NT2/D1 (cell line): ENCODE data around the gene ADH1B.
"Not testable (repeated sequence)": the region's sequence is repeated elsewhere in the genome, so short reads cannot be mapped to it uniquely, and the experiment has no call there.

Source experiments
- DNase-seq: peaks from one replicate; pipeline ENCODE4 v3.0.0-alpha.2; 2011; ENCODE audit warnings: low read depth, low spot score
- H3K27me3 ChIP-seq: 2 replicates; pipeline ENCODE4 v1.6.0; 2011; ENCODE audit warnings: mild to moderate bottlenecking; ENCODE audit not compliant: insufficient read length, insufficient read depth
- H3K36me3 ChIP-seq: 2 replicates; pipeline ENCODE4 v1.6.1; 2011; ENCODE audit warnings: mild to moderate bottlenecking, low read length, mixed read lengths; ENCODE audit not compliant: insufficient read depth, insufficient read length
- H3K4me1 ChIP-seq: 2 replicates; pipeline ENCODE4 v1.5.1; 2011; ENCODE audit not compliant: insufficient read depth, insufficient read length
- H3K4me3 ChIP-seq: 2 replicates; pipeline ENCODE4 v1.5.1; 2011; ENCODE audit warnings: low read depth; ENCODE audit not compliant: insufficient read length
- H3K9ac ChIP-seq: 2 replicates; pipeline ENCODE4 v1.6.0; 2011; ENCODE audit warnings: low read depth; ENCODE audit not compliant: insufficient read length
- H3K9me3 ChIP-seq: 2 replicates; pipeline ENCODE4 v1.5.1; 2011; ENCODE audit warnings: mild to moderate bottlenecking, low read length; ENCODE audit not compliant: insufficient read depth
- SUZ12 ChIP-seq: IDR thresholded peaks from 2 replicates; pipeline ENCODE4 v1.6.1; 2011; ENCODE audit not compliant: insufficient read length, insufficient read depth; ENCODE audit errors: extremely low read depth
- YY1 ChIP-seq: IDR thresholded peaks from 2 replicates; pipeline ENCODE4 v1.6.1; 2011; ENCODE audit not compliant: insufficient read length, insufficient read depth
- ZNF274 ChIP-seq: IDR thresholded peaks from 2 replicates; pipeline ENCODE4 v1.6.1; 2011; ENCODE audit warnings: mild to moderate bottlenecking, low read depth, low read length

The ADH1B gene

DNA sequence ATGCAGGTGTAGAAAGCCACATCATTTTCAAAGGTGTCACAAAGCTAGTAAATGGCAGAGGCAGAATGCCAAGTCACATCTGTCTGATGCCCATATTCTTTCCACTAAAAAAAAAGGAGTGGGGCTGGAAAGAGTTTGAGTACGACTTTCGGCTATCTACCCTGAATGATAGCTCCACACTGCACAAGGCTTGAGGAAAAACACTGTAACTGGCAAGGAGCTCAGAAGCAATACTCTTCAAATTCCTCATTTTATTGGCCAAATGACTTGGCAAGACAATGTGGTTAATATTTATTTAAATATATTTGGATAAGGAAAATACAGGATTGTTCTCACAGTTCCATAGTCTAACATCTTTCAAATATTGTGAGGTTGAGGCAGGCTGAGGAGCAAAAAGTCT is 36.7 kb upstream of the ADH1B start:
- no peak for DNase-seq
- H3K27me3 ChIP-seq: no peaks in the 10 kb centered on the region
- H3K9me3 ChIP-seq: peaks cover 9% of the 10 kb centered on the region; the same call in 1 of the 2 replicates
- no peak overlapping the region for H3K4me3 ChIP-seq
- no peak overlapping the region for H3K9ac ChIP-seq
- H3K4me1 ChIP-seq: no peaks in the 10 kb centered on the region
- TF ChIP-seq ZNF274 (no peak), YY1 (no peak), SUZ12 (no peak)
- H3K36me3 ChIP-seq: no peaks in the 10 kb centered on the region

DNA sequence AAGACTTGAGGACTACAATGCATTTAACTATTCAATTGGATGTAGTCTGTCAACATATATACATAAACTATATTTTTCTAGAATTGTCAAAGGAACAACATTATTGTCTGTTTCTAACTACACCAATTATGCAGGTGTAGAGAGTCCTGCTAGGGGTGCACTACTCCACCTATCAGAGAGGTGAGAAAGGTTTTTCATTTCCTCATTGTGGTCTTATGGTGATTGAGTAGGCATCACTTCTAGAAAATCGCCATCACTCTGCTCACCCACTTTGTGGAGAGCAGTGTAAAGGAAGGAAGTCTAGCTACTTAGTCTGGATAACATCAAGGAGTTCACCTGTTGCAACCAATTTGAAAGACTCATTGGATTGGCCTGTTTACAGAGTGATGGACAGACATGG is 35.8 kb upstream of the ADH1B start:
- no peaks in the 10 kb centered on the region for H3K4me1 ChIP-seq
- no peaks in the 10 kb centered on the region for H3K27me3 ChIP-seq
- H3K36me3 ChIP-seq: no peaks in the 10 kb centered on the region
- TF ChIP-seq ZNF274 (no peak), SUZ12 (no peak), YY1 (no peak)
- H3K9ac ChIP-seq: no peak overlapping the region
- DNase-seq: no peak
- H3K4me3 ChIP-seq: no peak overlapping the region
- peaks cover 9% of the 10 kb centered on the region; the same call in 1 of the 2 replicates for H3K9me3 ChIP-seq

DNA sequence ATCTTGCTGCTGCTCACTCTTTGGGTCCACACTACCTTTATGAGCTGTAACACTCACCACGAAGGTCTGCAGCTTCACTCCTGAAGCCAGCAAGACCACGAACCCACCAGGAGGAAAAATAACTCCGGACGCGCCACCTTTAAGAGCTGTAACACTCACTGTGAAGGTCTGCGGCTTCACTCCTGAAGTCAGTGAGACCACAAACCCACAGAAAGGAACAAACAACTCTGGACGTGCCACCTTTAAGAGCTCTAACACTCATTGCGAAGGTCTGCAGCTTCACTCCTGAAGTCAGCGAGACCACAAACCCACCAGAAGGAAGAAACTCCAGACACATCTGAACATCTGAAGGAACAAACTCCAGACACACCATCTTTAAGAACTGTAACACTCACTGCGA is 34.9 kb upstream of the ADH1B start:
- H3K9ac ChIP-seq, H3K27me3 ChIP-seq, H3K4me1 ChIP-seq, H3K36me3 ChIP-seq, DNase-seq, H3K4me3 ChIP-seq, H3K9me3 ChIP-seq: not testable (repeated sequence)

- TF ChIP-seq SUZ12 (no peak), YY1 (no peak), ZNF274 (no peak)
- Histone ChIP-seq H3K4me1 (no peaks in the 10 kb centered on the region), H3K9me3 (no peaks in the 10 kb centered on the region), H3K36me3 (no peaks in the 10 kb centered on the region), H3K4me3 (no peak within 1 kb of the TSS), H3K9ac (no peak within 1 kb of the TSS), H3K27me3 (no peaks in the 10 kb centered on the region)
- DNase-seq: no peak
Observed at GRCh38 chr4:99352602-99353537, 31.7 kb upstream of the ADH1B start, which contains the start of gene ADH1C. Gene ADH1C (minus strand): TSS chr4:99352746. CDS start chr4:99352675, 71 bp downstream.

DNA sequence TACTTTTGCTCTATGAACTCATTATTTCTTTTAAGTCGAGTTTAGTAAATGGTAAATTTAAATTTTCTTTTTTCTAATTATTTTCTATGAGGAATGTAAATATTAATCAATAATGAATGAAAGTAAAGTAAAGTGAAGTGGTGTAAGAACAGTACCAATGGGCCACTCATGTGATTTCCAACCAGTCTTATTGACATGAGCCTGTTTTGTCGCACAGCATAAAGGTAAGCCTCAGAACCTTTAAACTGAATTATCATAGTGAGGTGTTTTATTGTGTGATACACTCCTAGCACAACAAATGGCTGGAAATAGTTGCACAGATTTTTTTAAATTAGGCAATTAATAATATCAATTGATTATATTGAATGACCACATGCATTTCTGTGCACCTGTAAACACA is 30.3 kb upstream of the ADH1B start:
- Histone ChIP-seq H3K27me3 (no peaks in the 10 kb centered on the region), H3K9ac (no peak overlapping the region), H3K36me3 (no peaks in the 10 kb centered on the region), H3K4me1 (no peaks in the 10 kb centered on the region), H3K9me3 (no peaks in the 10 kb centered on the region), H3K4me3 (no peak overlapping the region)
- TF ChIP-seq ZNF274 (no peak), YY1 (no peak), SUZ12 (no peak)
- no peak for DNase-seq

- no peaks in the 10 kb centered on the region for H3K36me3 ChIP-seq
- no peak overlapping the region for H3K4me3 ChIP-seq
- no peaks in the 10 kb centered on the region for H3K27me3 ChIP-seq
- no peak overlapping the region for H3K9ac ChIP-seq
- TF ChIP-seq ZNF274 (no peak), SUZ12 (no peak), YY1 (no peak)
- H3K9me3 ChIP-seq: no peaks in the 10 kb centered on the region
- no peak for DNase-seq
- H3K4me1 ChIP-seq: no peaks in the 10 kb centered on the region
Observed at GRCh38 chr4:99349338-99349737, 28.1 kb upstream of the ADH1B start.

GRCh38 chr4:99342624-99343023 is 21.4 kb upstream of the ADH1B start:
- H3K27me3 ChIP-seq, H3K4me1 ChIP-seq, H3K36me3 ChIP-seq, H3K9me3 ChIP-seq, DNase-seq, H3K4me3 ChIP-seq, H3K9ac ChIP-seq: not testable (repeated sequence)

DNA sequence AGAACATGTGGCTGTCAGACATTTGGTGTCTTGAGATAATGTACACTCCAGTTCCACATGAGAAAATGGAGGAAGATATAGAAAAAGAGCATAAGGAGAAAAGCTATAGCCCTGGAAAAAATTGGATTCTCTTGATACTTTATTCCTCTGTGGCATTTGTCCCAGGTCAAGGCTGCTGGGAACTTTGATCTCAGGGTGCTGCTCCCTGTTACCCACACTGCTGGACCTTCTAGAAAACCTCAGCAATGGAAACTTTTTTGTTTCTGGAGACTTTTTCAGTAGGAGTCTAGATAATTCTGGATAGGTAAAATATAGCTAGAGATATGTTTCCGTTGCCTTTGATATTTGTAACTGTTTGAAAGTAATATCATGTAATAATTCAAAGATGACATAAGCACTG is 20.2 kb upstream of the ADH1B start:
- Histone ChIP-seq H3K4me3 (no peak overlapping the region), H3K4me1 (no peaks in the 10 kb centered on the region), H3K27me3 (no peaks in the 10 kb centered on the region), H3K9me3 (no peaks in the 10 kb centered on the region), H3K9ac (no peak overlapping the region), H3K36me3 (no peaks in the 10 kb centered on the region)
- TF ChIP-seq ZNF274: no peak
- no peak for DNase-seq
